Vagina (tissue), 2 donors: Measurements from ENCODE around the gene DOK6. TPM values are rescaled to one million over a fixed set of nuclear protein-coding genes. Genes with fewer than 3 reads are reported as not detected.
"Not testable (repeated sequence)": the region's sequence is repeated elsewhere in the genome, so short reads cannot be mapped to it uniquely, and the experiment has no call there.

Experiments
- DNase-seq, 2 donors: peaks; one replicate each; pipeline ENCODE4 v3.0.0-alpha.2; 2017; ENCODE audit errors: extremely low spot score in 2 of 2
- H3K27ac ChIP-seq: fragments of 200-600 bp; sonication (generic); one replicate; pipeline ENCODE4 v1.5.1; 2019
- H3K27me3 ChIP-seq: fragments of 200-600 bp; sonication (generic); one replicate; pipeline ENCODE4 v1.5.1; 2019
- H3K36me3 ChIP-seq, 2 donors: fragments of 200-600 bp; sonication (generic); one replicate each; pipeline ENCODE4 v1.5.1; 2017 to 2019
- H3K4me1 ChIP-seq: fragments of 200-600 bp; sonication (generic); one replicate; pipeline ENCODE4 v1.5.1; 2019
- H3K4me3 ChIP-seq, 2 donors: fragments of 200-600 bp; sonication (generic); 1 replicate in 1 of 2; 2 replicates in 1 of 2; pipeline ENCODE4 v1.5.1; 2016 to 2019
- H3K9me3 ChIP-seq: fragments of 200-600 bp; sonication (generic); one replicate; pipeline ENCODE4 v1.5.1; 2019
- POLR2A ChIP-seq, 2 donors: fragments of 450-650 bp; IDR thresholded peaks; one replicate each; pipeline ENCODE4 v1.6.1; 2017; ENCODE audit warnings: antibody characterized with exemption in 2 of 2, mild to moderate bottlenecking in 2 of 2, moderate library complexity in 2 of 2
- POLR2AphosphoS5 ChIP-seq, 2 donors: sonication (generic); formaldehyde crosslinking; IDR thresholded peaks; one replicate each; pipeline ENCODE4 v1.9.0; 2017; ENCODE audit warnings: antibody characterized with exemption in 2 of 2, mild to moderate bottlenecking in 2 of 2, low read depth in 1 of 2; ENCODE audit not compliant: insufficient read depth in 1 of 2
- intact Hi-C: fragments of 100-400 bp; cut with DNase I; formaldehyde crosslinking; loops from one replicate; pipeline ENCODE4 v1.15.1; 2023
- total RNA-seq: library from RNA; depleted of rRNA; stranded (reverse); fragments of >200 nt; gene quantifications from one replicate; pipeline ENCODE4 v1.2.3, GENCODE V29; 2016
- TF ChIP-seq, protein P1 (sequence below), 3 experiments: fragments of 450-650 bp in 2 of 3; fragments of 200-600 bp in 1 of 3; sonication (generic) in 1 of 3; IDR thresholded peaks; one replicate each; pipeline ENCODE4 v1.5.1; 2017 to 2019; ENCODE audit warnings: antibody characterized with exemption in 3 of 3, mild to moderate bottlenecking in 2 of 3, moderate library complexity in 2 of 3

The DOK6 gene
- total RNA-seq, 1 donor from 2014 or later: 1.2 TPM

- no peaks in the 10 kb centered on the region for H3K9me3 ChIP-seq
- H3K27me3 ChIP-seq: no peaks in the 10 kb centered on the region
- TF ChIP-seq POLR2A (IDR thresholded peaks at IDR 0.05) (no peak), POLR2AphosphoS5 (IDR thresholded peaks at IDR 0.05; ENCODE audit: insufficient read depth in 1 of 2, low read depth in 1 of 2) (no peak)
- TF ChIP-seq, protein P1, sequence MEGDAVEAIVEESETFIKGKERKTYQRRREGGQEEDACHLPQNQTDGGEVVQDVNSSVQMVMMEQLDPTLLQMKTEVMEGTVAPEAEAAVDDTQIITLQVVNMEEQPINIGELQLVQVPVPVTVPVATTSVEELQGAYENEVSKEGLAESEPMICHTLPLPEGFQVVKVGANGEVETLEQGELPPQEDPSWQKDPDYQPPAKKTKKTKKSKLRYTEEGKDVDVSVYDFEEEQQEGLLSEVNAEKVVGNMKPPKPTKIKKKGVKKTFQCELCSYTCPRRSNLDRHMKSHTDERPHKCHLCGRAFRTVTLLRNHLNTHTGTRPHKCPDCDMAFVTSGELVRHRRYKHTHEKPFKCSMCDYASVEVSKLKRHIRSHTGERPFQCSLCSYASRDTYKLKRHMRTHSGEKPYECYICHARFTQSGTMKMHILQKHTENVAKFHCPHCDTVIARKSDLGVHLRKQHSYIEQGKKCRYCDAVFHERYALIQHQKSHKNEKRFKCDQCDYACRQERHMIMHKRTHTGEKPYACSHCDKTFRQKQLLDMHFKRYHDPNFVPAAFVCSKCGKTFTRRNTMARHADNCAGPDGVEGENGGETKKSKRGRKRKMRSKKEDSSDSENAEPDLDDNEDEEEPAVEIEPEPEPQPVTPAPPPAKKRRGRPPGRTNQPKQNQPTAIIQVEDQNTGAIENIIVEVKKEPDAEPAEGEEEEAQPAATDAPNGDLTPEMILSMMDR (IDR thresholded peaks at IDR 0.05): no peak
- intact Hi-C loops: no loop called here
- no peak overlapping the region for H3K4me3 ChIP-seq
- no peaks in the 10 kb centered on the region for H3K4me1 ChIP-seq
- no peak for DNase-seq
- H3K36me3 ChIP-seq: no peaks in the 10 kb centered on the region
- H3K27ac ChIP-seq: no peak overlapping the region
Measured at GRCh38 chr18:69658103-69658502, 257.4 kb downstream of the DOK6 start.

- intact Hi-C loops: no loop called here
- Histone ChIP-seq H3K27ac (no peak overlapping the region), H3K36me3 (no peaks in the 10 kb centered on the region), H3K9me3 (no peaks in the 10 kb centered on the region), H3K4me3 (no peak overlapping the region), H3K4me1 (no peaks in the 10 kb centered on the region), H3K27me3 (no peaks in the 10 kb centered on the region)
- TF ChIP-seq POLR2AphosphoS5 (IDR thresholded peaks at IDR 0.05; ENCODE audit: insufficient read depth in 1 of 2, low read depth in 1 of 2): no peak
- TF ChIP-seq POLR2A (IDR thresholded peaks at IDR 0.05): no peak
- TF ChIP-seq, protein P1 (IDR thresholded peaks at IDR 0.05): no peak
- DNase-seq: no peak
Measured at GRCh38 chr18:69658685-69659084, 258.0 kb downstream of the DOK6 start.

GRCh38 chr18:69659142-69659651 lies 258.5 kb downstream of the DOK6 start:
- TF ChIP-seq, protein P1 (IDR thresholded peaks at IDR 0.05): no peak
- no peak for TF ChIP-seq POLR2A (IDR thresholded peaks at IDR 0.05)
- TF ChIP-seq POLR2AphosphoS5 (IDR thresholded peaks at IDR 0.05; ENCODE audit: insufficient read depth in 1 of 2, low read depth in 1 of 2): no peak
- H3K27ac ChIP-seq: no peak overlapping the region
- no peaks in the 10 kb centered on the region for H3K4me1 ChIP-seq
- no peaks in the 10 kb centered on the region for H3K9me3 ChIP-seq
- H3K27me3 ChIP-seq: no peaks in the 10 kb centered on the region
- H3K36me3 ChIP-seq: no peaks in the 10 kb centered on the region
- intact Hi-C loops: no loop called here
- no peak overlapping the region for H3K4me3 ChIP-seq
- DNase-seq: no peak

GRCh38 chr18:69662090-69662489 lies 261.4 kb downstream of the DOK6 start:
- H3K9me3 ChIP-seq, H3K4me1 ChIP-seq, H3K27ac ChIP-seq, DNase-seq, H3K4me3 ChIP-seq, H3K36me3 ChIP-seq, H3K27me3 ChIP-seq, intact Hi-C loops: not testable (repeated sequence)

- no peaks in the 10 kb centered on the region for H3K4me1 ChIP-seq
- H3K9me3 ChIP-seq: no peaks in the 10 kb centered on the region
- intact Hi-C loops: no loop called here
- H3K4me3 ChIP-seq: no peak overlapping the region
- H3K27ac ChIP-seq: no peak overlapping the region
- DNase-seq: no peak
- TF ChIP-seq POLR2AphosphoS5 (IDR thresholded peaks at IDR 0.05; ENCODE audit: insufficient read depth in 1 of 2, low read depth in 1 of 2) (no peak), POLR2A (IDR thresholded peaks at IDR 0.05) (no peak)
- TF ChIP-seq, protein P1 (IDR thresholded peaks at IDR 0.05): no peak
- H3K27me3 ChIP-seq: no peaks in the 10 kb centered on the region
- no peaks in the 10 kb centered on the region for H3K36me3 ChIP-seq
Measured at GRCh38 chr18:69664399-69664798, 263.7 kb downstream of the DOK6 start.
